HCT116 (cell line): ENCODE measurements around the gene SULT1E1. TPM values are rescaled to one million over a fixed set of nuclear protein-coding genes. Genes with fewer than 3 reads are reported as not detected.
A peak's percentile ranks its signal among the peaks of the same experiment; 100 is the strongest.

Source experiments
- ATAC-seq: fragments of 200-7000 bp; cut with Tn5 transposase; 2 replicates; pipeline ENCODE4 v1.9.1; 2020; ENCODE audit warnings: mild to moderate bottlenecking, moderate library complexity
- BruUV-seq: library from RNA; stranded (reverse); fragments of 400-500 nt; replicated peaks from 2 replicates; lab custom pipeline; 2021; lab: Mats Ljungman, UMichigan
- CTCF ChIA-PET: fragments of 300-600 bp; sonication (Branson Sonifier 250); formaldehyde crosslinking; loops from one replicate; lab custom pipeline; 2021; ENCODE audit warnings: antibody characterized with exemption; lab: Charles Lee
- POLR2A ChIA-PET: fragments of 300-600, 350-600 bp; sonication (Branson Sonifier 250); formaldehyde crosslinking; loops from one replicate; lab custom pipeline; 2021; ENCODE audit warnings: antibody characterized with exemption; lab: Charles Lee
- RAD21 ChIA-PET, 2 experiments: fragments of 300-600 bp; sonication (Branson Sonifier 250); formaldehyde crosslinking; loops; one replicate each; lab custom pipeline; 2023; ENCODE audit warnings: low total read pairs in 2 of 2; ENCODE audit not compliant: uncharacterized antibody in 2 of 2, unreplicated experiment in 2 of 2, low non-redundant PET in 1 of 2; lab: Charles Lee
- DNase-seq: peaks from one replicate; pipeline ENCODE4 v3.0.0-alpha.2; 2010; ENCODE audit warnings: low read depth, low spot score
- H2AFZ ChIP-seq: fragments of 200-600 bp; shearing (Covaris generic), sonication (generic); 2 replicates; pipeline ENCODE4 v1.6.1; 2017; ENCODE audit warnings: low read depth, mixed run types, mixed read lengths, antibody characterized with exemption, low read length; ENCODE audit not compliant: poor library complexity, severe bottlenecking
- H3K27ac ChIP-seq: 2 replicates; pipeline ENCODE4 v1.5.1; 2012; ENCODE audit warnings: low read depth, low read length
- H3K27me3 ChIP-seq: fragments of 200-600 bp; sonication (generic); 2 replicates; pipeline ENCODE4 v1.6.1; 2016; ENCODE audit warnings: mixed run types, low read length, mixed read lengths; ENCODE audit not compliant: insufficient read depth
- H3K36me3 ChIP-seq, 2 experiments: fragments of 200-500 bp in 1 of 2; fragments of 200-600 bp in 1 of 2; sonication (Bioruptor generic) in 1 of 2; sonication (generic) in 1 of 2; 2 replicates each; pipeline versions ENCODE4 v1.5.1 to v1.6.1; 2014 to 2016; ENCODE audit warnings: low read length in 2 of 2, inconsistent platforms in 1 of 2, mixed read lengths in 1 of 2, mixed run types in 1 of 2; ENCODE audit not compliant: insufficient read depth in 2 of 2, control insufficient read depth in 1 of 2
- H3K4me1 ChIP-seq, 2 experiments: fragments of 200-600 bp in 1 of 2; sonication (generic) in 1 of 2; 2 replicates each; pipeline versions ENCODE4 v1.5.1 to v1.6.1; 2012 to 2017; ENCODE audit warnings: low read length in 2 of 2, inconsistent platforms in 1 of 2, mild to moderate bottlenecking in 1 of 2, mixed read lengths in 1 of 2, mixed run types in 1 of 2, moderate library complexity in 1 of 2; ENCODE audit not compliant: insufficient read depth in 2 of 2, control insufficient read depth in 1 of 2
- H3K4me2 ChIP-seq: fragments of 200-600 bp; sonication (generic); 2 replicates; pipeline ENCODE4 v1.6.1; 2017; ENCODE audit warnings: mixed run types, low read length, mixed read lengths
- H3K4me3 ChIP-seq, 2 experiments: fragments of 200-600 bp in 1 of 2; sonication (generic) in 1 of 2; replicated peaks in 1 of 2; 2 replicates each; pipeline ENCODE4 v1.5.1; 2011 to 2016; ENCODE audit warnings: low read length in 2 of 2, control low read depth in 1 of 2, low read depth in 1 of 2, mild to moderate bottlenecking in 1 of 2, mixed read lengths in 1 of 2, mixed run types in 1 of 2
- H3K79me2 ChIP-seq: fragments of 200-600 bp; sonication (generic); 2 replicates; pipeline ENCODE4 v1.6.1; 2017; ENCODE audit warnings: mild to moderate bottlenecking, mixed run types, low read length, moderate library complexity, mixed read lengths; ENCODE audit not compliant: insufficient read depth
- H3K9ac ChIP-seq: fragments of 200-600 bp; sonication (generic); 2 replicates; pipeline ENCODE4 v1.6.1; 2016; ENCODE audit warnings: low read length, mixed read lengths
- H3K9me2 ChIP-seq: fragments of 200-600 bp; sonication (generic), shearing (Covaris generic); 2 replicates; pipeline ENCODE4 v1.6.1; 2017; ENCODE audit warnings: mixed run types, mild to moderate bottlenecking, moderate library complexity; ENCODE audit not compliant: insufficient read depth
- H3K9me3 ChIP-seq, 2 experiments: fragments of 200-500 bp in 1 of 2; fragments of 200-600 bp in 1 of 2; sonication (Bioruptor generic) in 1 of 2; sonication (generic) in 1 of 2; 2 replicates each; pipeline ENCODE4 v1.6.1; 2014 to 2017; ENCODE audit warnings: low read length in 2 of 2, mixed read lengths in 2 of 2, inconsistent platforms in 1 of 2, low read depth in 1 of 2, mild to moderate bottlenecking in 1 of 2, mixed run types in 1 of 2, moderate library complexity in 1 of 2; ENCODE audit not compliant: control insufficient read depth in 1 of 2, insufficient read depth in 1 of 2
- H4K20me1 ChIP-seq: fragments of 200-600 bp; sonication (generic), shearing (Covaris generic); 2 replicates; pipeline ENCODE4 v1.6.1; 2017; ENCODE audit warnings: mixed run types, mild to moderate bottlenecking, moderate library complexity; ENCODE audit not compliant: insufficient read depth
- CBX3 ChIP-seq: IDR thresholded peaks from 2 replicates; pipeline ENCODE4 v1.6.1; 2012; ENCODE audit warnings: low read depth
- CEBPB ChIP-seq: IDR thresholded peaks from 2 replicates; pipeline ENCODE4 v1.6.1; 2012; ENCODE audit warnings: low read depth
- CTCF ChIP-seq, 3 experiments: fragments of 200-600 bp in 1 of 3; sonication (generic) in 1 of 3; IDR thresholded peaks in 2 of 3; conservative IDR thresholded peaks in 1 of 3; 2 replicates each; pipeline ENCODE4 v1.5.1; 2012 to 2017; ENCODE audit warnings: low read depth in 2 of 3, low read length in 2 of 3, antibody characterized with exemption in 1 of 3, borderline replicate concordance in 1 of 3, control low read depth in 1 of 3, mild to moderate bottlenecking in 1 of 3, mixed read lengths in 1 of 3, mixed run types in 1 of 3, moderate library complexity in 1 of 3; ENCODE audit not compliant: insufficient read depth in 1 of 3
- EZH2phosphoT487 ChIP-seq: fragments of 200-600 bp; IDR thresholded peaks from 2 replicates; pipeline ENCODE4 v1.6.1; 2018; ENCODE audit warnings: antibody characterized with exemption, borderline replicate concordance
- FOSL1 ChIP-seq: IDR thresholded peaks from 2 replicates; pipeline ENCODE4 v1.6.1; 2012; ENCODE audit warnings: low read depth
- POLR2A ChIP-seq: IDR thresholded peaks from 2 replicates; pipeline ENCODE4 v1.7.0; 2011; ENCODE audit warnings: borderline replicate concordance; ENCODE audit not compliant: insufficient read depth, insufficient read length; ENCODE audit errors: extremely low read depth
- RAD21 ChIP-seq: IDR thresholded peaks from 2 replicates; pipeline ENCODE4 v1.6.1; 2012; ENCODE audit warnings: low read depth, mild to moderate bottlenecking
- SIN3A ChIP-seq: IDR thresholded peaks from 2 replicates; pipeline ENCODE4 v1.6.1; 2012; ENCODE audit warnings: low read depth
- SP1 ChIP-seq: IDR thresholded peaks from 2 replicates; pipeline ENCODE4 v1.6.1; 2012; ENCODE audit warnings: low read depth
- SRF ChIP-seq: IDR thresholded peaks from 2 replicates; pipeline ENCODE4 v1.6.1; 2012; ENCODE audit warnings: low read depth
- YY1 ChIP-seq: IDR thresholded peaks from 2 replicates; pipeline ENCODE4 v1.6.1; 2011; ENCODE audit warnings: low read length, low read depth, moderate library complexity, mild to moderate bottlenecking; ENCODE audit not compliant: insufficient replicate concordance; ENCODE audit errors: extremely low read depth
- ZFX ChIP-seq: fragments of 450-650 bp; IDR thresholded peaks from 2 replicates; pipeline ENCODE4 v1.6.1; 2017
- intact Hi-C: fragments of 100-400 bp; cut with micrococcal nuclease; formaldehyde crosslinking; loops from 2 replicates; pipeline ENCODE4 v1.10.0; 2022
- total RNA-seq: library from RNA; stranded (reverse); gene quantifications from one replicate; pipeline ENCODE4 v1.2.1, GENCODE V29; 2021; ENCODE audit not compliant: unreplicated experiment

SULT1E1 gene
- total RNA-seq, 1 experiment from 2014 or later: not detected

- Histone ChIP-seq H3K79me2 (no peaks in the 10 kb centered on the region), H3K9me3 (no peaks in the 10 kb centered on the region), H3K27ac (no peak overlapping the region), H3K36me3 (no peaks in the 10 kb centered on the region), H3K9ac (no peak overlapping the region), H3K27me3 (no peaks in the 10 kb centered on the region), H3K4me2 (no peak overlapping the region), H4K20me1 (no peaks in the 10 kb centered on the region), H3K9me2 (no peaks in the 10 kb centered on the region), H3K4me1 (no peaks in the 10 kb centered on the region), H2AFZ (no peak overlapping the region), H3K4me3 (no peak overlapping the region)
- peak; percentile 36; the same call in 1 of the 2 replicates for ATAC-seq
- POLR2A ChIA-PET: no interaction called here
- TF ChIP-seq RAD21 (peak; percentile 61), CEBPB (no peak), CTCF (IDR thresholded peaks at IDR 0.05 in 2 of 3, conservative IDR thresholded peaks at IDR 0.05 in 1 of 3; ENCODE audit: borderline replicate concordance in 1 of 3, insufficient read depth in 1 of 3, low read depth in 2 of 3, low read length in 2 of 3) (peak; percentile 47 to 54 (median 51); a peak in 5 of 6 replicates), SRF (no peak), YY1 (no peak)
- BruUV-seq: no TSS peak
- CTCF ChIA-PET: interaction anchor here (1.6 to 1.8 kb wide), 3 partner anchors 287 to 663 kb away, joined by 7 to 9 read pairs (median 9); no protein-coding TSS in a partner anchor
- RAD21 ChIA-PET: interaction anchor here in 1 of 2 experiments (0.7 to 1.2 kb wide), 2 partner anchors 281 to 287 kb away, joined by 3 to 4 read pairs; no protein-coding TSS in a partner anchor
- DNase-seq: peak; percentile 7
- intact Hi-C loops: loop anchor here (1.0 to 5.0 kb wide), 4 partner anchors 287 to 663 kb away; no protein-coding TSS in a partner anchor
Observed at GRCh38 chr4:69896530-69897116, 36.7 kb upstream of the SULT1E1 start.

GRCh38 chr4:69894721-69895120 is 34.8 kb upstream of the SULT1E1 start:
- Histone ChIP-seq H3K27ac (no peak overlapping the region), H2AFZ (no peak overlapping the region), H3K9me3 (no peaks in the 10 kb centered on the region), H3K9me2 (no peaks in the 10 kb centered on the region), H3K27me3 (no peaks in the 10 kb centered on the region), H3K4me3 (no peak overlapping the region), H4K20me1 (no peaks in the 10 kb centered on the region), H3K4me1 (no peaks in the 10 kb centered on the region), H3K9ac (no peak overlapping the region), H3K79me2 (no peaks in the 10 kb centered on the region), H3K4me2 (no peak overlapping the region), H3K36me3 (no peaks in the 10 kb centered on the region)
- POLR2A ChIA-PET: no interaction called here
- RAD21 ChIA-PET: no interaction called here
- BruUV-seq: no TSS peak
- CTCF ChIA-PET: no interaction called here
- DNase-seq (no peak), ATAC-seq (no peak)
- intact Hi-C loops: loop anchor here (5.0 kb wide), 1 partner anchor 373 kb away; no protein-coding TSS in a partner anchor
- TF ChIP-seq POLR2A (no peak), RAD21 (no peak), CBX3 (no peak), SRF (no peak), SIN3A (no peak), CTCF (IDR thresholded peaks at IDR 0.05 in 2 of 3, conservative IDR thresholded peaks at IDR 0.05 in 1 of 3; ENCODE audit: borderline replicate concordance in 1 of 3, insufficient read depth in 1 of 3, low read depth in 2 of 3, low read length in 2 of 3) (no peak), FOSL1 (no peak), EZH2phosphoT487 (no peak), ZFX (no peak), SP1 (no peak), CEBPB (no peak)
- TF ChIP-seq, all 23 proteins: peak for 0
